Psoas muscle (tissue), 8 donors: ENCODE results near the gene DPYSL3. TPM values are rescaled to one million over a fixed set of nuclear protein-coding genes. Genes with fewer than 3 reads are reported as not detected.

Experiments used
- ATAC-seq, 4 donors: fragments of 200-7000 bp; cut with Tn5 transposase; one replicate each; pipeline ENCODE4 v1.9.1; 2020; ENCODE audit warnings: moderate library complexity in 3 of 4, mild to moderate bottlenecking in 2 of 4
- DNase-seq, 2 donors: peaks; one replicate each; pipeline ENCODE4 v3.0.0-alpha.2; 2020
- H3K27ac ChIP-seq: fragments of 200-600 bp; one replicate; pipeline ENCODE4 v1.8.0; 2022
- H3K27me3 ChIP-seq, 3 donors: fragments of 200-600 bp in 1 of 3; one replicate each; pipeline versions ENCODE4 v1.6.1 to v1.8.0; 2013 to 2022; ENCODE audit warnings: low read length in 2 of 3, mild to moderate bottlenecking in 2 of 3, moderate library complexity in 1 of 3; ENCODE audit not compliant: insufficient read depth in 3 of 3
- H3K36me3 ChIP-seq, 2 donors: fragments of 200-600 bp in 1 of 2; one replicate each; pipeline versions ENCODE4 v1.6.1 to v1.8.0; 2013 to 2022; ENCODE audit warnings: low read depth in 1 of 2, mild to moderate bottlenecking in 1 of 2, moderate library complexity in 1 of 2; ENCODE audit not compliant: insufficient read depth in 1 of 2
- H3K4me1 ChIP-seq: fragments of 200-600 bp; one replicate; pipeline ENCODE4 v1.8.0; 2022
- H3K4me3 ChIP-seq: fragments of 200-600 bp; one replicate; pipeline ENCODE4 v1.8.0; 2022; ENCODE audit warnings: mild to moderate bottlenecking
- H3K9me3 ChIP-seq: fragments of 200-600 bp; one replicate; pipeline ENCODE4 v1.8.0; 2022
- CTCF ChIP-seq: fragments of 200-600 bp; IDR thresholded peaks from one replicate; pipeline ENCODE4 v1.8.0; 2022; ENCODE audit warnings: antibody characterized with exemption
- WGBS, 3 donors: extraction: QIAGEN DNeasy Blood & Tissue Kit; methylation state at CpG; one replicate each; pipeline versions ENCODE4 v1.1.6 to v1.1.7; 2013; 5-methylcytosine and 5-hydroxymethylcytosine counted together
- intact Hi-C, 2 donors: fragments of 100-400 bp; cut with DNase I; formaldehyde crosslinking; loops; one replicate each; pipeline versions ENCODE4 v1.11.0 to v1.14.2; 2022
- polyA plus RNA-seq, 3 donors: library from polyadenylated mRNA; stranded (reverse); fragments of 200-250 nt; gene quantifications; one replicate each; pipeline ENCODE4 v1.2.3, GENCODE V29; 2013
- total RNA-seq, 4 donors: library from RNA; stranded (reverse); fragmentation: NEBNext Ultra II Directional in 2 of 4; extraction: Animal tissue kit (Norgen Biotek cat#: 25700) in 2 of 4; gene quantifications; one replicate each; pipeline versions ENCODE4 v1.2.1 to v1.2.4, GENCODE V29; 2021 to 2023
- donor health status: healthy with polysubstance abuse.
- donor health status: DM: no; HTN: no; CAD: no; lungs with moderate emphysema.
- donor health status: Bipolar disorder and iron deficiency.
- donor health status: healthy.
- donor health status: DM: yes; HTN: yes; CAD: no.
- donor health status: DM: no; HTN: no; CAD: no.
- donor health status: DM: no; HTN: no; CAD: no.
- donor health status: DM: yes; HTN: yes; CAD: no.

Gene DPYSL3
- total and polyA plus RNA-seq, 7 donors, result 8.8 to 58.5 (median 18.0) TPM

- peaks cover 24% of the 10 kb centered on the region for H3K4me1 ChIP-seq
- H3K36me3 ChIP-seq, result no peaks in the 10 kb centered on the region
- DNase-seq (peak in 1 of 2 donors; percentile 54), ATAC-seq (peak; percentile 42 to 95 (median 80))
- no peak overlapping the region for H3K27ac ChIP-seq
- H3K4me3 ChIP-seq, result no peak overlapping the region
- WGBS, 3 donors, result 4 to 19% (median 6%) methylated on average over 1 of the region's 1 CpG
- intact Hi-C loops, result no loop called here
- H3K9me3 ChIP-seq, result no peaks in the 10 kb centered on the region
- TF ChIP-seq CTCF, result no peak
- no peaks in the 10 kb centered on the region for H3K27me3 ChIP-seq
These were observed 82.1 kb downstream of the DPYSL3 start for GRCh38 chr5:147427521-147428401.

- Histone ChIP-seq H3K36me3 (no peaks in the 10 kb centered on the region), H3K4me3 (no peak overlapping the region), H3K27me3 (no peaks in the 10 kb centered on the region), H3K27ac (no peak overlapping the region), H3K4me1 (peaks cover 20% of the 10 kb centered on the region), H3K9me3 (no peaks in the 10 kb centered on the region)
- no peak for TF ChIP-seq CTCF
- DNase-seq (no peak), ATAC-seq (peak in 3 of 4 donors; percentile 26 to 71 (median 49))
- WGBS, 3 donors, result 60 to 66% (median 65%) methylated on average over 3 of the region's 3 CpGs
- intact Hi-C loops, result no loop called here
These were observed 83.1 kb downstream of the DPYSL3 start for GRCh38 chr5:147426640-147427327.

- 93 to 96% (median 94%) methylated on average over 2 of the region's 2 CpGs for WGBS, 3 donors
- Histone ChIP-seq H3K4me3 (no peak overlapping the region), H3K27me3 (no peaks in the 10 kb centered on the region), H3K9me3 (no peaks in the 10 kb centered on the region), H3K27ac (no peak overlapping the region), H3K4me1 (peaks cover 15% of the 10 kb centered on the region), H3K36me3 (no peaks in the 10 kb centered on the region)
- intact Hi-C loops, result no loop called here
- no peak for TF ChIP-seq CTCF
- DNase-seq (no peak), ATAC-seq (no peak)
These were observed 91.3 kb downstream of the DPYSL3 start for GRCh38 chr5:147418613-147419012.

GRCh38 chr5:147417135-147417813, 92.6 kb downstream of the DPYSL3 start:
- no peak for TF ChIP-seq CTCF
- Histone ChIP-seq H3K4me1 (peaks cover 24% of the 10 kb centered on the region), H3K36me3 (no peaks in the 10 kb centered on the region), H3K27ac (peak overlapping the region; percentile 38), H3K27me3 (no peaks in the 10 kb centered on the region), H3K9me3 (no peaks in the 10 kb centered on the region), H3K4me3 (no peak overlapping the region)
- WGBS, 3 donors, result 13 to 20% (median 17%) methylated on average over 5 of the region's 5 CpGs
- DNase-seq (peak; percentile 32 to 57), ATAC-seq (peak; percentile 35 to 78 (median 67))
- intact Hi-C loops, result no loop called here
